Naive thymus-derived CD4-positive, alpha-beta T cell (primary cell): ENCODE results near the gene RTTN. TPM values are rescaled to one million over a fixed set of nuclear protein-coding genes. Genes with fewer than 3 reads are reported as not detected.
A peak's percentile ranks its signal among the peaks of the same experiment; 100 is the strongest.

ENCODE experiments used
- ATAC-seq: fragments of 150-1000 bp; cut with Tn5 transposase; 2 replicates; pipeline ENCODE4 v1.10.0; 2021; ENCODE audit warnings: mild to moderate bottlenecking, moderate library complexity
- CTCF ChIA-PET: fragments of 350-600 bp; sonication (Branson Sonifier 250); formaldehyde crosslinking; loops from one replicate; lab custom pipeline; 2021; ENCODE audit warnings: antibody characterized with exemption; lab: Charles Lee
- POLR2A ChIA-PET: fragments of 350-600 bp; sonication (Branson Sonifier 250); formaldehyde crosslinking; loops from one replicate; lab custom pipeline; 2021; ENCODE audit warnings: antibody characterized with exemption, inconsistent platforms; lab: Charles Lee
- DNase-seq, 9 donors: peaks; one replicate each; pipeline versions ENCODE4 v3.0.0 to v3.0.0-alpha.2; 2020 to 2022; ENCODE audit warnings: mixed read lengths in 1 of 9
- H3K27ac ChIP-seq: one replicate; pipeline ENCODE4 v1.7.0; 2013; ENCODE audit warnings: mild to moderate bottlenecking, low read depth, low read length, moderate library complexity
- H3K27me3 ChIP-seq, 2 donors: one replicate each; pipeline ENCODE4 v1.7.0; 2013; ENCODE audit warnings: low read length in 2 of 2, mild to moderate bottlenecking in 2 of 2, moderate library complexity in 2 of 2; ENCODE audit not compliant: control insufficient read depth in 2 of 2, insufficient read depth in 2 of 2
- H3K36me3 ChIP-seq, 3 experiments: 1 replicate in 2 of 3; 2 replicates in 1 of 3; pipeline ENCODE4 v1.7.0; 2013; ENCODE audit warnings: low read length in 3 of 3, mild to moderate bottlenecking in 3 of 3, moderate library complexity in 1 of 3; ENCODE audit not compliant: insufficient read depth in 3 of 3, control insufficient read depth in 2 of 3
- H3K4me1 ChIP-seq, 2 donors: one replicate each; pipeline ENCODE4 v1.7.0; 2013; ENCODE audit warnings: low read length in 2 of 2, mild to moderate bottlenecking in 2 of 2, moderate library complexity in 1 of 2; ENCODE audit not compliant: control insufficient read depth in 2 of 2, insufficient read depth in 2 of 2
- H3K4me3 ChIP-seq: 2 replicates; pipeline ENCODE4 v1.7.0; 2013; ENCODE audit warnings: mild to moderate bottlenecking, low read length
- H3K9me3 ChIP-seq, 3 experiments: 1 replicate in 2 of 3; 2 replicates in 1 of 3; pipeline ENCODE4 v1.7.0; 2013; ENCODE audit warnings: low read length in 3 of 3; ENCODE audit not compliant: control insufficient read depth in 2 of 3
- H3K27ac Mint-ChIP-seq, 9 donors: one replicate each; pipeline ENCODE4 v1.8.0; 2020 to 2022; ENCODE audit warnings: mixed read lengths in 9 of 9, mild to moderate bottlenecking in 8 of 9, moderate library complexity in 5 of 9, inconsistent platforms in 2 of 9
- H3K27me3 Mint-ChIP-seq, 5 donors: one replicate each; pipeline ENCODE4 v1.8.0; 2021 to 2022; ENCODE audit warnings: mixed read lengths in 5 of 5, mild to moderate bottlenecking in 1 of 5
- H3K36me3 Mint-ChIP-seq, 5 donors: one replicate each; pipeline ENCODE4 v1.8.0; 2020 to 2022; ENCODE audit warnings: mixed read lengths in 5 of 5, mild to moderate bottlenecking in 3 of 5, inconsistent platforms in 1 of 5
- H3K4me1 Mint-ChIP-seq, 7 donors: one replicate each; pipeline ENCODE4 v1.8.0; 2020 to 2022; ENCODE audit warnings: mixed read lengths in 7 of 7, mild to moderate bottlenecking in 3 of 7, inconsistent platforms in 1 of 7
- H3K4me3 Mint-ChIP-seq, 10 donors: one replicate each; pipeline ENCODE4 v1.8.0; 2020 to 2022; ENCODE audit warnings: mild to moderate bottlenecking in 10 of 10, mixed read lengths in 10 of 10, moderate library complexity in 6 of 10, inconsistent platforms in 2 of 10
- H3K9me3 Mint-ChIP-seq, 11 donors: one replicate each; pipeline ENCODE4 v1.8.0; 2020 to 2022; ENCODE audit warnings: mixed read lengths in 11 of 11, mild to moderate bottlenecking in 4 of 11, inconsistent platforms in 1 of 11, moderate library complexity in 1 of 11
- intact Hi-C, 2 donors: fragments of 100-400 bp; cut with micrococcal nuclease; formaldehyde crosslinking; loops; one replicate each; pipeline ENCODE4 v1.15.1; 2023
- polyA plus RNA-seq, 2 donors: library from polyadenylated mRNA; unstranded; fragments of 300-500 nt; fragmentation: Illumina TruSeq; gene quantifications; one replicate each; pipeline ENCODE4 v1.2.3, GENCODE V29; 2021
- total RNA-seq, 6 experiments: library from RNA in 5 of 6; stranded (reverse) in 5 of 6; gene quantifications; 1 replicate in 5 of 6; 2 replicates in 1 of 6; pipeline ENCODE4 v1.2.3 and lab custom pipeline; 2021 to 2026

RTTN gene
- total and polyA plus RNA-seq, 7 experiments from 2014 or later: 2.8 to 33.2 (median 27.0) TPM

- Histone ChIP-seq H3K27ac (no peak overlapping the region), H3K9me3 (no peaks in the 10 kb centered on the region), H3K4me1 (peaks cover 17 to 27% of the 10 kb centered on the region in 2 donors), H3K4me3 (no peak overlapping the region), H3K36me3 (no peaks in the 10 kb centered on the region), H3K27me3 (no peaks in the 10 kb centered on the region)
- ChIA-PET CTCF (interaction anchor here (1.2 kb wide), 1 partner anchor 126 kb away, joined by 3 read pairs; no protein-coding TSS in a partner anchor), POLR2A (interaction anchor here (0.9 kb wide), 1 partner anchor 17 kb away, joined by 4 read pairs; no protein-coding TSS in a partner anchor)
- no peaks in the 10 kb centered on the region for H3K27me3 Mint-ChIP-seq
- peaks cover 0 to 5% (median 0%) of the 10 kb centered on the region in 5 donors for H3K36me3 Mint-ChIP-seq
- ATAC-seq (no peak), DNase-seq (no peak)
- no peak overlapping the region for H3K4me3 Mint-ChIP-seq
- peaks cover 0 to 16% (median 0%) of the 10 kb centered on the region in 7 donors for H3K4me1 Mint-ChIP-seq
- intact Hi-C loops: no loop called here
- no peak overlapping the region for H3K27ac Mint-ChIP-seq
- H3K9me3 Mint-ChIP-seq: peaks cover 0 to 7% (median 0%) of the 10 kb centered on the region in 11 donors
Measured at GRCh38 chr18:69961718-69962117, 243.8 kb downstream of the RTTN start.

- Mint-ChIP-seq H3K9me3 (peaks cover 0 to 4% (median 0%) of the 10 kb centered on the region in 11 donors), H3K27ac (no peak overlapping the region), H3K36me3 (peaks cover 0 to 12% (median 0%) of the 10 kb centered on the region in 5 donors), H3K4me1 (peaks cover 2 to 26% (median 17%) of the 10 kb centered on the region in 7 donors), H3K4me3 (peak overlapping the region in 1 of 10 donors; percentile 32), H3K27me3 (no peaks in the 10 kb centered on the region)
- Histone ChIP-seq H3K27me3 (no peaks in the 10 kb centered on the region), H3K36me3 (no peaks in the 10 kb centered on the region), H3K4me3 (no peak overlapping the region), H3K9me3 (no peaks in the 10 kb centered on the region), H3K4me1 (peaks cover 17 to 41% of the 10 kb centered on the region in 2 donors), H3K27ac (peak overlapping the region; percentile 26)
- ATAC-seq: peak; percentile 13
- intact Hi-C loops: loop anchor here (2.0 to 10.0 kb wide), 5 partner anchors 20 to 1244 kb away; partner anchors contain the start of genes RTTN (in 2 of the 2) and TMX3 (in 1 of the 2)
- CTCF ChIA-PET: interaction anchor here (0.6 to 2.2 kb wide), 10 partner anchors 7 to 129 kb away, joined by 3 to 10 read pairs (median 4); no protein-coding TSS in a partner anchor
- POLR2A ChIA-PET: interaction anchor here (0.6 to 2.3 kb wide), 7 partner anchors 11 to 107 kb away, joined by 5 to 15 read pairs (median 7); partner anchors contain the start of gene CD226
- DNase-seq: no peak
Measured at GRCh38 chr18:69958422-69958821, 247.1 kb downstream of the RTTN start.

GRCh38 chr18:69957747-69958146 lies 247.7 kb downstream of the RTTN start:
- Mint-ChIP-seq H3K36me3 (peaks cover 0 to 19% (median 0%) of the 10 kb centered on the region in 5 donors), H3K9me3 (peaks cover 0 to 3% (median 0%) of the 10 kb centered on the region in 11 donors), H3K4me3 (peak overlapping the region in 1 of 10 donors; percentile 62), H3K4me1 (peaks cover 8 to 29% (median 23%) of the 10 kb centered on the region in 7 donors), H3K27me3 (no peaks in the 10 kb centered on the region), H3K27ac (no peak overlapping the region)
- H3K4me3 ChIP-seq: peak overlapping the region; percentile 67
- ChIA-PET POLR2A (interaction anchor here (2.1 to 3.5 kb wide), 3 partner anchors 14 to 60 kb away, joined by 6 to 45 read pairs (median 16); no protein-coding TSS in a partner anchor), CTCF (no interaction called here)
- H3K27ac ChIP-seq: peak overlapping the region; percentile 78
- peaks cover 17 to 41% of the 10 kb centered on the region in 2 donors for H3K4me1 ChIP-seq
- intact Hi-C loops: loop anchor here (1.0 to 10.0 kb wide), 7 partner anchors 21 to 1243 kb away; partner anchors contain the start of genes RTTN (in 2 of the 2) and TMX3 (in 1 of the 2)
- no peaks in the 10 kb centered on the region for H3K27me3 ChIP-seq
- no peaks in the 10 kb centered on the region for H3K9me3 ChIP-seq
- H3K36me3 ChIP-seq: no peaks in the 10 kb centered on the region
- DNase-seq (no peak), ATAC-seq (no peak)

GRCh38 chr18:69956665-69957620 lies 248.5 kb downstream of the RTTN start:
- Mint-ChIP-seq H3K27ac (no peak overlapping the region), H3K4me1 (peaks cover 12 to 32% (median 25%) of the 10 kb centered on the region in 7 donors), H3K4me3 (no peak overlapping the region), H3K36me3 (peaks cover 0 to 21% (median 1%) of the 10 kb centered on the region in 5 donors), H3K27me3 (no peaks in the 10 kb centered on the region), H3K9me3 (peaks cover 0 to 4% (median 0%) of the 10 kb centered on the region in 11 donors)
- Histone ChIP-seq H3K4me1 (peaks cover 17 to 42% of the 10 kb centered on the region in 2 donors), H3K9me3 (no peaks in the 10 kb centered on the region), H3K27me3 (no peaks in the 10 kb centered on the region), H3K36me3 (no peaks in the 10 kb centered on the region), H3K27ac (peak overlapping the region; percentile 78), H3K4me3 (peak overlapping the region; percentile 67)
- CTCF ChIA-PET: interaction anchor here (0.7 to 1.9 kb wide), 4 partner anchors 10 to 125 kb away, joined by 3 to 18 read pairs (median 3); partner anchors contain the start of gene CD226
- intact Hi-C loops: loop anchor here (1.0 to 10.0 kb wide), 7 partner anchors 10 to 1242 kb away; partner anchors contain the start of genes CD226 (in 2 of the 2), RTTN (in 1 of the 2) and TMX3 (in 1 of the 2)
- POLR2A ChIA-PET: interaction anchor here (0.6 to 3.5 kb wide), 10 partner anchors 10 to 202 kb away, joined by 3 to 45 read pairs (median 7); partner anchors contain the start of gene CD226
- ATAC-seq: peak; percentile 70
- DNase-seq: peak in 3 of 9 donors; percentile 33 to 44 (median 37)

- Histone ChIP-seq H3K4me3 (peak overlapping the region; percentile 67), H3K36me3 (no peaks in the 10 kb centered on the region), H3K27ac (peak overlapping the region; percentile 78), H3K9me3 (no peaks in the 10 kb centered on the region), H3K4me1 (peaks cover 17 to 50% of the 10 kb centered on the region in 2 donors), H3K27me3 (no peaks in the 10 kb centered on the region)
- H3K36me3 Mint-ChIP-seq: peaks cover 0 to 28% (median 7%) of the 10 kb centered on the region in 5 donors
- CTCF ChIA-PET: interaction anchor here (0.7 to 1.9 kb wide), 3 partner anchors 9 to 21 kb away, joined by 3 to 18 read pairs (median 3); partner anchors contain the start of gene CD226
- ATAC-seq (peak; percentile 24), DNase-seq (peak in 1 of 9 donors; percentile 38)
- H3K27me3 Mint-ChIP-seq: no peaks in the 10 kb centered on the region
- H3K4me3 Mint-ChIP-seq: no peak overlapping the region
- POLR2A ChIA-PET: interaction anchor here (1.1 to 3.5 kb wide), 7 partner anchors 9 to 201 kb away, joined by 3 to 45 read pairs (median 16); partner anchors contain the start of gene CD226
- intact Hi-C loops: loop anchor here (1.0 to 10.0 kb wide), 6 partner anchors 9 to 1241 kb away; partner anchors contain the start of genes CD226 (in 2 of the 2), RTTN (in 1 of the 2) and TMX3 (in 1 of the 2)
- peaks cover 0 to 9% (median 0%) of the 10 kb centered on the region in 11 donors for H3K9me3 Mint-ChIP-seq
- H3K27ac Mint-ChIP-seq: no peak overlapping the region
- peaks cover 12 to 41% (median 34%) of the 10 kb centered on the region in 7 donors for H3K4me1 Mint-ChIP-seq
Measured at GRCh38 chr18:69956057-69956456, 249.4 kb downstream of the RTTN start.
